ENCODE results near the gene SKIDA1. TPM values are rescaled to one million over a fixed set of nuclear protein-coding genes. Genes with fewer than 3 reads are reported as not detected.
A peak's percentile ranks its signal among the peaks of the same experiment; 100 is the strongest.

The SKIDA1 gene
- total RNA-seq, 1 donor from 2014 or later = 1.9 TPM

GRCh38 chr10:21502348-21502740 lies 23.1 kb downstream of the SKIDA1 start:
- DNase-seq (ENCODE audit: low read depth in 2 of 2) = no peak

DNA sequence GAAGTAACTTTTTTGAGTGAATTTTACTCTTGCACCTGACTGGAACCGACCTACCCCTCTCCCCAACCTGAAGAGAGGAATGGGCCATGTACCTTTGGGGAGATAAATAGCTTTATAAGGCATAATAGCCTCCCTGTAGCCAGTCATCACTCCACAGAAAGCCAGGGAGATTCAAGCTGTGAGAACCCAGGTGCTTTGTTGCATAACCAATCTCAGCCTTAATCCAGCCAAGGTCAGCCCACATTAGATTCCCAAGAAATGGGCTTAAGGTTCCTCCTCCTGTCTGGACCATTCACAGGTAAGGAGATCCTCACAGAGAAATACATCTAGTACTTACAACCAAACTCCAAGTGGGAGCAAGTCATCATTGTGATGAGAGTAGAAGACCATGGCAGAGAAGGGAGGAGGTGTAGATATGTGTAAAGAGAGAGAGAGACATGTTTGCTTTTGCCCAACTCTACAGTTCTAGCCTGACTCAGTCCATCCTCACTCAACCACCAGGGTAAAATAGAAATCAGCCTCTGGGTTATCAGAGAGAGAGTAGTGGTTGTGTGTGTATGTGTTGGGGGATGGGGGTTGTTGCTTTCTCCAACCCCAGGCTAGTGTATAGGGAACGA lies 23.6 kb downstream of the SKIDA1 start:
- no peak for DNase-seq (ENCODE audit: low read depth in 2 of 2)

DNA sequence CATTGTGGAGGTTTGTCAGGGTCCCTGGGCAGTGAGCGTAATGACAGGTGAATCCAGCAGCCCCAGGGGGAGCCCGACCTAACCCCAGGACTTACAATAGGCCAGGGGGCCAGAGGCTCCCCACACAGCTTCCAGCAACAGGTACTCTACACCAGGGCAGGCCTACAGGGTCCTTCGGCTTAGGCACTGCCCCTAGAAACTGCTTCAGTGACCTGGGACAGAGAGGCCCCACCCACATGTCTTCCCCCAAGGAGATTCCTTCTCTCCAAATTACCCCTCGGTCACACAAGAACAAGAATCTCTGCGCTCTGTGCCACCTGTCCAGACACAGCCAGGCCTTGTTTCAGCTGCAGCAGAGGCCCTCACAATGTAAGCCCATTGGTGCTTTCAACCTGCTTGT lies 24.4 kb downstream of the SKIDA1 start:
- DNase-seq (ENCODE audit: low read depth in 2 of 2) = no peak

DNA sequence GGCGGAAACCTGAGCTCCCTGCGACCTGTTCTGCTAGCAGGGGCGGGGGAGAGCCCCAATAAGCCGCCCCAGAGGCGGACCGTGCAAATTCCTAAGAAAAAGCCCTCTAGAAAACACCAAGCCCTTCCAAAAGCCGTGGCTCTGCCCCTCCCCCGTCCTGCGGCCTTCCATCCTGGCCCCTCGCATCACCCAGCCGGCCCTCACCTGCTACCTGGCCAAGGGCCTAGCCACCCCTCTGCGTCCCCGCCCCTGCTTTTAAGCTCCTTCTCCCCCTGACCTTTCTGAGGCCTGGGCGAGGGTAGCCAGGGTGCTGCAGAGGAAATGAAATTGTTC lies 24.9 kb downstream of the SKIDA1 start:
- DNase-seq (ENCODE audit: low read depth in 2 of 2) = no peak

DNA sequence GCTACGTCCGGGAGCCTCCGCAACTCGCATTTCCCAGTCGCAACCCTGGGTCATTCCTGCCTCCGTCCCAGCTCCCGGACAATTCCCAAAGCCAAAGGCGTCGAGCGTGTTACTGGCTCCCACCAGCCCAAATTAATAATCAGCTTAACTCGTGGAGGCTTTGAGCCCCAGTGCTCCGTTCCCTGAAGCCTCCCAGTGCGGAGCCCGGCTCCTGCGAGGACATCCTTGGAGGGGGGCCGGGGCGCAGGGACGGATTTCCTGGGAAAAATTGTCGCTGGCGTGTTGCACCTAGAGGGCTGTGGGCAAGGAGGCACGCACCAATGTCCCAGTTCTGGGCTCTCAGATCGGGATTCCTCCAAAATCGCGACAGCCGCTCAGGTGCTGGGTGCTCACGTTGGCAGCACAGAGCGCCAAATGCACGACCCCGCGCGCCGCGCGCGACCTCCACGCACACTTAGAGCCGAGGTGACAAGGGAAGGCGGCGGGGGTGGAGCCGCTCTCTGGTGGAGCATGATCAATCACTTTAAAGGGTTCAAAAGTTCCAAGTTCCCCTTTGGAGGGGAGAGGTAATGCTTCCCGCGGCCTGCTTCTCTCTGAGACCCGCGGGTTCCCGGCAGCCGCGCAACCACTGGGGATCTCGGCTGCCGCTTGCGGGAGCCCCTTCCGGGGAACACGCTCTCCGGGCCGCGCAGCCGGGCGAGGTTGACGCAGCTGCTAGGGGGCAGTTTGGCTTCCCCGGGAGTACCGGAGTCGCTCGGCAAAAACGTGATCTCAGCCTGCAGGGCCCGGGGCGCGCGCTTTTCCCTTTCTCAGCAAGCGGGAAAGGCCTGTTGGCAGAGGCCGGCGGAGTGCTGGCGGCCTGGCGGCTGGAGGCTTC lies 25.5 kb downstream of the SKIDA1 start:
- no peak for DNase-seq (ENCODE audit: low read depth in 2 of 2)

DNA sequence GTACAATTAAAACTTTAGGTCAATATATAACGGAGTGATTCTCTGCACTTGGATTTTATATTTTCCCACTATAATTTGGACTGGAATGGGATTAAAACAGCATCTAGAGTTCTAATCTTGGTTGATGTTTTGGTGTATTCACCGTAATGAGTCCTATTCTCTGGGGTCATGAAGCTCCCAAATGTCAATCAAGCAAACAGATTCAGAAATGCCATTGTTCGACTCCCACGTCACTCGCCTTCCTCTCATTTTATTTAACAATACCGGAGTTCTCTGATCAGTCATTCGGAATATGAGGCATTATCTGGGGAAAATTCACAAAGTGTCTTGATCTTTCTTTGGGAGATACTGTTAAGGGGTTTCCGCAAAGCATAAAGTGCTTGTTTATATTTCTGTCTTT lies 26.5 kb downstream of the SKIDA1 start:
- DNase-seq (ENCODE audit: low read depth in 2 of 2) = peak in 1 of 2 donors; percentile 64

GRCh38 chr10:21498377-21498776 lies 27.1 kb downstream of the SKIDA1 start:
- DNase-seq (ENCODE audit: low read depth in 2 of 2) = no peak

GRCh38 chr10:21497177-21497807 lies 28.2 kb downstream of the SKIDA1 start:
- DNase-seq (ENCODE audit: low read depth in 2 of 2) = peak; percentile 78 to 92

DNA sequence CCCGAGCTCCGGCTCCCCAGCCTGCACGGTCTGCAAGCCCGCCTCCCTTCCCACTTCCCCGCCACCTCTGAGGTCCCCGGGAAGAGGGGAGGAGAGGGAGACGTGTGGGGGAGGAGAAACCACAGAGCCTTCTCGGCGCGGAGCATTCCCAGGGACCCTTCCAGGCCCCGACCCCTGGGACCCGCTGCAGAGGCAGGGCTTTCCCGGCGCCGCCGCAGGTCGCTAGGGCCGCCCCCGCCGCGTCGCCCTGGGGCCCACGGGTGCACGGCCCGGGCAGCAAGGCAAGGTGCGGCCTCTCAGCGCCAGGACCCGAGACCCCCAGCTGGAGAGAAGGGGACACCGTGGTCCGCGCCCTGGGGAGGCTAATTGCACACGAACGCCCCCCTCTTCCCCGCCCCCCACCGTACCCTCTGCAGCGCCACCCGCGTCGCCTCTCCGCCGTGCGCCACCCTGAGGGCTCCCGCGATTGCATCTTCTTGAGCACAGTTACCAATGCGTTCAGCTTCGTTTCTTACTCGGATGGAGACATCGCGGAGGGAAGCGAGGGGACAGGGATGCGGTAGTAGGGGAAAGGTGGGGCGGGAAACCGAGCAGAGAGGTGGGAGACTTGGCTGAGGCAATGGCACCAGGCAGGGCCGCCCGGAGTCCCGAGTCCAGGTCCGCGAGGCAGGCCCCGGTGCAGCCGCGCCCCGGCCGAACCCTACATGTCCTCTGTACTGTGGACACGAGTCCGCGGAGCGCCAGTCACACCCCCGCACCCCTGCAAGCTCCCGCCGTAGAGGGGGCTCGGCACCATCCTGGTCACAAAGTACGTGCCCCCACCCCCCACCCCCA lies 28.9 kb downstream of the SKIDA1 start:
- peak in 1 of 2 donors; percentile 51 for DNase-seq (ENCODE audit: low read depth in 2 of 2)

DNA sequence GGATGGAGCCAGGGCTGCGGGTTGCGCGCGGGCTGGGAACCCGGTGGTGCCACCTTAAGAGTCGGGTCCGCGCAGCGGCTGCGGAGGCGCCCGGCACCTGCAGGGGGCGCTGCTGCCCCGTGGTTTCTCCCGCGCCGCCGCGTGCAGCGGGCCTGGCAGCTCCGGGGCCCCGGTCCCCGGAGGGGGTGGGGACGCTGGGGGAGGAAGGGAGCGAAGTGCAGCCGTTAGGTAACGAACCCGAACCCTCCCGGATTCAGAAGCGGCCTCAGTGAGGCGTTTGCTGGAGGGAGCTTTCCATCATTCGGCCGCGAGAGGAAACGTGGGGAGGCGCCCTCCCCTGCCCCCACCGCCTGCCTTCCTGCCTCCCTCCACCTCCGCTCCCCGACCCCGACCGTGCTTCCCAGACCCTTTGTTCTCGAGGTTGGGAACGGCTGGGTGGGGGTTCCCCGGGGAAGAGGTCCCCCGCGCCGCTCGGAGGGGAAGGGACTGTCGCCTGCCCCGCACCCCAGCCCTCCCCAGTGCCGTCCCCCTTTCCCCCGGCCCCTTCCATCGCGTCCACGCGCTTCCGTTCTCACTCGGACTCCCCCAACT lies 29.6 kb downstream of the SKIDA1 start:
- peak; percentile 85 to 89 for DNase-seq (ENCODE audit: low read depth in 2 of 2)

DNA sequence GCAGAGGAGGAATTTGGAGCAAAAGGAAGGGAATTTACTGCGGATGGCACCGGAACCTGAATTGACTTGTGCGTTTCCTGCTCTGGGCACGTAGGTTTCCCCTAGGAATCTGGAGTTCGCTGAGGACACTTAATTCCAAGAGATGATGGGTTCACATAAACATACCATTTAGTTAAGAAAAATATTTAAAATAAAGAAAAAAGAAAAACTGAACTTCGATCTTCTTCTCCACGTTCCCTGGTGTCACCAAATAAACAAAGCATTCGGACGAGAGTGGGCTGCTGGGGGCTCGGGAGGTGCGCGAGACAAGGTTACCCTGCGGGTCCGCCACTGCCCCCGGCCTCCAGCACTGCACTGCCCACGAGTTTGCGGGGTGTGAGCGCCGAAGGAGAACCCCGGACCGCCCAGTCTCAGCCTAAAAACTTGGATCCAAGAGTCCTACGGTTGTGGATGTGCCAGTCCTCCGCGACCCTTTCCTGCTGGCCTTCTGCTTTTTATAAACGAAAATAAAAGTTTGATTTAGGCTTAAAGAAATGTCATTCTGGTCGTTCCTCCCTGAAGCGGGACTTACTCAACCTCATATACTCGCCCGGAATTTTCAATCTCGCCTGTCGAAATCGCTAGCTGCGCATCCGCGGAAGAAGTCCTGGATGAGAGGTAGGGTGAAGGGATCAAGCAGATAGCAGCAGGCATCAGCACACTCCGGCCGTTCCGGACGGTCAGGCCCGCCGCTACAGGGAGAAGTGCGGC lies 30.3 kb downstream of the SKIDA1 start:
- no peak for DNase-seq (ENCODE audit: low read depth in 2 of 2)

GRCh38 chr10:21494191-21495001 lies 31.1 kb downstream of the SKIDA1 start:
- DNase-seq (ENCODE audit: low read depth in 2 of 2) = peak in 1 of 2 donors; percentile 47

DNA sequence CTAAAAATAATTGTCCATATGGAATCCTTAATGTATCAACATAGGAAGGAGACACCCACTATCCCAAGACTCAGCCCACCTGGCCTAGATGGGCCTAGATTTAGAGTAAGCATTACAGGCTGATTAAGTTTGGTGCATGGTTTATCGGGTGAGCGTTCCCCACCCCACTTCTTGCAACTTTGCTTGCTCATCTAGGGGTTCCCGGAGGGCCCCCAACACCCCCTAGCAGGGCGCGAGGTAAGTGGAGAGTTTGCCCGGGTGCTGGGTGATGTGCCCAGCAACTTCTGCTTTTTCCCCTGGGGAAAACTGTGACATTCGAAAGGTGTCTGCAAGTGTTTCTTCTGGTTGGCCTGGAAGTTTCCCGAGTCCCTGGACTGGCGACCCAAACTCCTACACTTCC lies 31.7 kb downstream of the SKIDA1 start:
- no peak for DNase-seq (ENCODE audit: low read depth in 2 of 2)

DNA sequence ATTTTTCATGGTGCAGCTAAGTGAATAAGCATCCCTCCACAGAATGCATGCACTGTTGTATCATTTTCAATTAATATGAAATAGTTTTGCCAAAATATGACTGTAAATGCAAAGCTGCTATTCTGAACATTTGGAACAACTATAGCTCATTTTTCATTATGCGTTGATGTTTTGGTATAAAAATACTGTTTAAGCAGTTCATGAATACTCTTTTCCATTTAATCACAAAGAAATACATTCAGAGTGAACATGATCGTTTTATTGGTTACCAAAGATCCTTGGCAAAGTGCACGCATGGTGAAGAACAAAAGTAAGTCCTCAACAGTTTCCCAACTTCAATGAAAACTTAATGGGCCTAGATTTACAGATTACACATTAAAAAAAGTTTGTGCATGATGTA lies 33.1 kb downstream of the SKIDA1 start:
- DNase-seq (ENCODE audit: low read depth in 2 of 2) = no peak

DNA sequence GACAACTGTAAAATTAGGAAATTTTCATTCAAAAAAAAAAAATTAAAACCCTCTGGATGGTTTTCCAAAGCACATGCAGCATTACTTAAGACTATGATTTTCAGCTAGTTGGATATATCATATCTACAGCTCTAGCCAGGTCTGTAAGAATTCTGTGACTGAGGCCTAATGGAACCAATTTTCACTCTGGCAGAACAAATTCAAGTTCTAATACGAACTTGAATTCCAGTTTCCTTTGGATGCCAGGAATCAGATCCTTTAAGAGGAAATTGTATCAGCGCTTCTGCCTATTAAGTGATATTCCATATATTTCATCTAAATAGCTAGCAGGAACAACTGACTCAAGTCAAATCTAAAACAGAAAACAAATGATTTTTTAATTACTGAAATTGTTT lies 34.8 kb downstream of the SKIDA1 start:
- no peak for DNase-seq (ENCODE audit: low read depth in 2 of 2)

DNA sequence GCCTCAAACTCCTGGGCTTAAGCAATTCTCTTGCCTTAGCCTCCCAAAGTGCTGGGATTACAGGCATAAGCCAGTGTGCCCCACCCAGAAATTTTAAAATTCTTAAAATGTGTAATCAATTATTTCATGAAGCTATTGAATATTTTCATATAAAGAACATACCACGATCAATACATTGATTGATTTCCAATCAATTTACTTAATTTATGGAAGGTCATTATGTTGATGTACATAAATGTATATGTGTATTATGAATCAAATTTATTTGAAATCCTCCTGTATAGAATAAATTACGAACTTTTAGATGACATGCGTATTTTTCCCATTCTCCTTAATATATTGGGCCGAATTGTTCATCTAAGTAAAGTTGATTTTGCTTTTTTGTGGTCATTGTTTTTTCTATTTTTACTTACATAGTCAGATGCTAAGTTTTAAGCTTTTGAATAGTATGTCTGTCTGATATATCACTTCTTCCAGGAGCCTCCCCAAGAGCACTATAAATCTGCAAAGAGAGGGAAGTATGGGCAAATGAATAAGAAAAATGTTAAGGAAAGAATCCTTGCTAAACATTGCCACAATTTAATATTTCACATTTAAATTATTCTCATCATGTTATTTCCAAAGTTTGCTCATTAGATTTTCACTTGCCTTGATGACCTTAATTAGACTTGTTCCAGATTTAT lies 35.3 kb downstream of the SKIDA1 start:
- no peak for DNase-seq (ENCODE audit: low read depth in 2 of 2)

GRCh38 chr10:21488957-21489446 lies 36.5 kb downstream of the SKIDA1 start:
- DNase-seq (ENCODE audit: low read depth in 2 of 2) = no peak

DNA sequence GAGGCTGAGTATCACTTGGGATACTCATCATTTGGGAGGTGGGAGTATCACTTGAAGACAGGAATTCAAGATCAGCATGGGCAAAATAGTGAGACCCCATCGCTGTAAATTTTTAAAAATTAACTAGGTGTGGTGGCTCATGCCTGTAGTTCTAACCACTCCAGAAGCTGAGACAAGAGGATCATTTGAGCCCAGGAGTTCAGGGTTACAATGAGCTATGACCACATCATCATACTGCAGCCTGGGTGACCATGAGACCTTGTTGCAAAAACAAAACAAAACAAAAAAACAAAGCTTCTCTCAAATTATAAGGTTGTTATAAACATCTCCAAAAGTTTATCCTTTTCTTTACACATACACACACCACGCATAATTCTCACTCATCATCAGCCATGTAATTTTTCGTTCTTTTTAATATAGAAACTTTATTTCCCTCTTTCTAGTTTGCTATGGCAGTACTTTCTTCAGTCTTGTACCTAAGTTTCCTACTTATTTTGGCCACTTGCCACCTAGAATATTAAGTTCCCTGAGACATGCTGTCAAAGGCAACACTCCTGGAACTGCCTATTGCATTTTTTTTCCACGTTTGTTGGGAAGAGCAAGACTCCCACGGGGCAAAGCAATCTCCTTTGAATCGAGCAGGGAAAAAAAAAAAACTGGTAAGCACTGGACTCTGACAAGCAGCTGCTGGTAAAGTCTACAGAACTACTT lies 37.1 kb downstream of the SKIDA1 start:
- DNase-seq (ENCODE audit: low read depth in 2 of 2) = no peak

Measured in dermis microvascular lymphatic vessel endothelial cell (primary cell).